K562 (cell line): ENCODE measurements around the gene AARSD1. TPM values are rescaled to one million over a fixed set of nuclear protein-coding genes. Genes with fewer than 3 reads are reported as not detected.
A peak's percentile ranks its signal among the peaks of the same experiment; 100 is the strongest.

Experiments
- CEBPB ChIP-seq: fragments of 450-650 bp; IDR thresholded peaks from 2 replicates; pipeline ENCODE4 v1.6.1; 2016; ENCODE audit warnings: missing genetic modification characterization, missing compliant biosample characterization
- CHD4 ChIP-seq: fragments of 200-600 bp; sonication (generic); IDR thresholded peaks from 3 replicates; pipeline ENCODE4 v1.6.1; 2012; ENCODE audit warnings: low read depth, mild to moderate bottlenecking, mixed read lengths, low read length, inconsistent platforms; ENCODE audit not compliant: insufficient read depth, insufficient replicate concordance, poor library complexity, severe bottlenecking
- CREB1 ChIP-seq, 2 experiments: sonication (generic) in 1 of 2; formaldehyde crosslinking in 1 of 2; IDR thresholded peaks; 2 replicates each; pipeline versions ENCODE4 v1.6.1 to v1.8.0; 2012 to 2022; ENCODE audit warnings: inconsistent platforms in 1 of 2, mild to moderate bottlenecking in 1 of 2, missing genetic modification reagents in 1 of 2, moderate library complexity in 1 of 2
- HMBOX1 ChIP-seq: sonication (generic); IDR thresholded peaks from 2 replicates; pipeline ENCODE4 v1.6.1; 2016
- NR4A1 ChIP-seq, 2 experiments: fragments of 250-450 bp in 1 of 2; fragments of 450-650 bp in 1 of 2; sonication (Bioruptor Pico) in 1 of 2; IDR thresholded peaks; 2 replicates each; pipeline versions ENCODE4 v1.4.0 to v1.6.1; 2016 to 2020; ENCODE audit warnings: mild to moderate bottlenecking in 2 of 2, missing compliant biosample characterization in 1 of 2, missing genetic modification characterization in 1 of 2, moderate library complexity in 1 of 2
- PYGO2 ChIP-seq: fragments of 450-650 bp; IDR thresholded peaks from 2 replicates; pipeline ENCODE4 v1.6.1; 2016; ENCODE audit warnings: mild to moderate bottlenecking, missing genetic modification characterization, moderate library complexity, missing compliant biosample characterization
- SMAD1 ChIP-seq: fragments of 150-350 bp; IDR thresholded peaks from 2 replicates; pipeline ENCODE4 v1.6.1; 2014; ENCODE audit warnings: low read length, low read depth; ENCODE audit not compliant: partially characterized antibody
- ZBTB12 ChIP-seq: fragments of 250-450 bp; sonication (Bioruptor Pico); IDR thresholded peaks from 2 replicates; pipeline ENCODE4 v1.4.0; 2020
- ZNF224 ChIP-seq: sonication (generic); formaldehyde crosslinking; IDR thresholded peaks from 2 replicates; pipeline ENCODE4 v1.8.0; 2022; ENCODE audit warnings: mild to moderate bottlenecking, missing genetic modification reagents
- ZZZ3 ChIP-seq: fragments of 450-650 bp; IDR thresholded peaks from 2 replicates; pipeline ENCODE4 v1.6.1; 2016; ENCODE audit warnings: antibody characterized with exemption, mild to moderate bottlenecking, moderate library complexity
- polyA plus RNA-seq, 8 experiments: library from polyadenylated mRNA; depleted of rRNA in 4 of 8; stranded (reverse) in 5 of 8; unstranded in 3 of 8; fragments of >200 nt; fragmentation: Nextera tagmentation in 2 of 8; fragmentation: Illumina TruSeq in 1 of 8; extraction: Ambion mirVana in 2 of 8; extraction: Trizol in 1 of 8; gene quantifications; 2 replicates each; pipeline versions ENCODE4 v1.2.1 to v1.2.3, GENCODE V29; 2011 to 2014; ENCODE audit warnings: inconsistent platforms in 1 of 8, missing spikeins in 1 of 8
- total RNA-seq, 7 experiments: library from RNA; depleted of rRNA in 6 of 7; stranded (reverse); fragments of >200 nt in 6 of 7; fragmentation: Illumina TruSeq in 2 of 7; extraction: Trizol in 2 of 7; gene quantifications; 2 replicates each; pipeline versions ENCODE4 v1.2.1 to v1.2.3, GENCODE V29; 2011 to 2021; ENCODE audit warnings: low replicate concordance in 1 of 7
- TF ChIP-seq, protein P1 (sequence below), 2 experiments: fragments of 450-650 bp in 1 of 2; sonication (generic) in 1 of 2; formaldehyde crosslinking in 1 of 2; IDR thresholded peaks; 2 replicates each; pipeline versions ENCODE4 v1.7.1 to v1.9.0; 2016 to 2022; ENCODE audit warnings: inconsistent platforms in 1 of 2, mild to moderate bottlenecking in 1 of 2, missing genetic modification reagents in 1 of 2
- TF ChIP-seq, protein P2 (sequence below): fragments of 450-650 bp; formaldehyde crosslinking; IDR thresholded peaks from 2 replicates; pipeline ENCODE4 v1.4.0; 2022; ENCODE audit warnings: missing genetic modification characterization

Gene AARSD1
- total and polyA plus RNA-seq, 9 of the 15 experiments (the other 6 are each of a cell fraction or from before 2014, with no cell fraction given): 51.7 to 98.5 (median 68.6) TPM

- no peak for TF ChIP-seq ZBTB12
- TF ChIP-seq, protein P1, sequence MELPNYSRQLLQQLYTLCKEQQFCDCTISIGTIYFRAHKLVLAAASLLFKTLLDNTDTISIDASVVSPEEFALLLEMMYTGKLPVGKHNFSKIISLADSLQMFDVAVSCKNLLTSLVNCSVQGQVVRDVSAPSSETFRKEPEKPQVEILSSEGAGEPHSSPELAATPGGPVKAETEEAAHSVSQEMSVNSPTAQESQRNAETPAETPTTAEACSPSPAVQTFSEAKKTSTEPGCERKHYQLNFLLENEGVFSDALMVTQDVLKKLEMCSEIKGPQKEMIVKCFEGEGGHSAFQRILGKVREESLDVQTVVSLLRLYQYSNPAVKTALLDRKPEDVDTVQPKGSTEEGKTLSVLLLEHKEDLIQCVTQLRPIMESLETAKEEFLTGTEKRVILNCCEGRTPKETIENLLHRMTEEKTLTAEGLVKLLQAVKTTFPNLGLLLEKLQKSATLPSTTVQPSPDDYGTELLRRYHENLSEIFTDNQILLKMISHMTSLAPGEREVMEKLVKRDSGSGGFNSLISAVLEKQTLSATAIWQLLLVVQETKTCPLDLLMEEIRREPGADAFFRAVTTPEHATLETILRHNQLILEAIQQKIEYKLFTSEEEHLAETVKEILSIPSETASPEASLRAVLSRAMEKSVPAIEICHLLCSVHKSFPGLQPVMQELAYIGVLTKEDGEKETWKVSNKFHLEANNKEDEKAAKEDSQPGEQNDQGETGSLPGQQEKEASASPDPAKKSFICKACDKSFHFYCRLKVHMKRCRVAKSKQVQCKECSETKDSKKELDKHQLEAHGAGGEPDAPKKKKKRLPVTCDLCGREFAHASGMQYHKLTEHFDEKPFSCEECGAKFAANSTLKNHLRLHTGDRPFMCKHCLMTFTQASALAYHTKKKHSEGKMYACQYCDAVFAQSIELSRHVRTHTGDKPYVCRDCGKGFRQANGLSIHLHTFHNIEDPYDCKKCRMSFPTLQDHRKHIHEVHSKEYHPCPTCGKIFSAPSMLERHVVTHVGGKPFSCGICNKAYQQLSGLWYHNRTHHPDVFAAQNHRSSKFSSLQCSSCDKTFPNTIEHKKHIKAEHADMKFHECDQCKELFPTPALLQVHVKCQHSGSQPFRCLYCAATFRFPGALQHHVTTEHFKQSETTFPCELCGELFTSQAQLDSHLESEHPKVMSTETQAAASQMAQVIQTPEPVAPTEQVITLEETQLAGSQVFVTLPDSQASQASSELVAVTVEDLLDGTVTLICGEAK (IDR thresholded peaks at IDR 0.05): peak; percentile 38; the same call in 1 of the 2 replicates
- TF ChIP-seq, protein P1 (CRISPR knock-in tag; IDR thresholded peaks at IDR 0.05): no peak
- no peak for TF ChIP-seq NR4A1 (CRISPR knock-in tag; IDR thresholded peaks at IDR 0.05)
- TF ChIP-seq NR4A1 (tag; IDR thresholded peaks at IDR 0.05): peak; percentile 59; the same call in 1 of the 2 replicates
- TF ChIP-seq CREB1 (IDR thresholded peaks at IDR 0.05): 0 out of 2 replicates have a peak, but pooled peaks have one; percentile 13
- TF ChIP-seq CREB1 (CRISPR knock-in tag; IDR thresholded peaks at IDR 0.05): no peak
- TF ChIP-seq SMAD1: no peak
- TF ChIP-seq, protein P2, sequence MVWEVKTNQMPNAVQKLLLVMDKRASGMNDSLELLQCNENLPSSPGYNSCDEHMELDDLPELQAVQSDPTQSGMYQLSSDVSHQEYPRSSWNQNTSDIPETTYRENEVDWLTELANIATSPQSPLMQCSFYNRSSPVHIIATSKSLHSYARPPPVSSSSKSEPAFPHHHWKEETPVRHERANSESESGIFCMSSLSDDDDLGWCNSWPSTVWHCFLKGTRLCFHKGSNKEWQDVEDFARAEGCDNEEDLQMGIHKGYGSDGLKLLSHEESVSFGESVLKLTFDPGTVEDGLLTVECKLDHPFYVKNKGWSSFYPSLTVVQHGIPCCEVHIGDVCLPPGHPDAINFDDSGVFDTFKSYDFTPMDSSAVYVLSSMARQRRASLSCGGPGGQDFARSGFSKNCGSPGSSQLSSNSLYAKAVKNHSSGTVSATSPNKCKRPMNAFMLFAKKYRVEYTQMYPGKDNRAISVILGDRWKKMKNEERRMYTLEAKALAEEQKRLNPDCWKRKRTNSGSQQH: no peak
- no peak for TF ChIP-seq ZNF224 (CRISPR knock-in tag)
- no peak for TF ChIP-seq PYGO2 (tag)
- TF ChIP-seq ZZZ3: no peak
- TF ChIP-seq HMBOX1: peak; percentile 93
- peak; percentile 62 for TF ChIP-seq CHD4
- TF ChIP-seq CEBPB (tag): no peak
These were observed 35.3 kb downstream of the AARSD1 start (continued) for GRCh38 chr17:42928714-42929496.
